Type B pancreatic cell (in vitro differentiated cells): Measurements from ENCODE around the gene JOSD2. TPM values are rescaled to one million over a fixed set of nuclear protein-coding genes. Genes with fewer than 3 reads are reported as not detected.
A peak's percentile ranks its signal among the peaks of the same experiment; 100 is the strongest.

ENCODE experiments used
- DNase-seq: peaks from one replicate; pipeline ENCODE4 v3.0.0; 2021; ENCODE audit warnings: mixed read lengths; ENCODE audit not compliant: unreplicated experiment; ENCODE audit errors: extremely low spot score
- H3K27ac Mint-ChIP-seq: 2 replicates; pipeline ENCODE4 v1.8.0; 2021; ENCODE audit warnings: mild to moderate bottlenecking, mixed read lengths
- H3K27me3 Mint-ChIP-seq: 2 replicates; pipeline ENCODE4 v1.8.0; 2021; ENCODE audit warnings: mixed read lengths
- H3K36me3 Mint-ChIP-seq: 2 replicates; pipeline ENCODE4 v1.8.0; 2021; ENCODE audit warnings: mixed read lengths
- H3K4me1 Mint-ChIP-seq: one replicate; pipeline ENCODE4 v1.8.0; 2021; ENCODE audit warnings: mixed read lengths; ENCODE audit not compliant: unreplicated experiment
- H3K4me3 Mint-ChIP-seq: 2 replicates; pipeline ENCODE4 v1.8.0; 2021; ENCODE audit warnings: mild to moderate bottlenecking, mixed read lengths
- H3K9me3 Mint-ChIP-seq: 2 replicates; pipeline ENCODE4 v1.8.0; 2021; ENCODE audit warnings: mixed read lengths
- CTCF ChIP-seq: fragments of 200-600 bp; sonication (generic); conservative IDR thresholded peaks from 2 replicates; pipeline ENCODE4 v1.5.0; 2021; ENCODE audit warnings: antibody characterized with exemption, mild to moderate bottlenecking
- total RNA-seq: library from RNA; stranded (reverse); gene quantifications from 2 replicates; pipeline ENCODE4 v1.2.1, GENCODE V29; 2021; ENCODE audit warnings: low replicate concordance

JOSD2 gene
- total RNA-seq, 1 donor from 2014 or later: 16.2 TPM

- TF ChIP-seq CTCF: peak; percentile 88
- Mint-ChIP-seq H3K4me3 (no peak overlapping the region), H3K27me3 (no peaks in the 10 kb centered on the region), H3K4me1 (peaks cover 10% of the 10 kb centered on the region), H3K36me3 (no peaks in the 10 kb centered on the region), H3K27ac (no peak overlapping the region), H3K9me3 (no peaks in the 10 kb centered on the region)
- no peak for DNase-seq
These were observed 49.7 kb downstream of the JOSD2 start for GRCh38 chr19:50461066-50461875.

DNA sequence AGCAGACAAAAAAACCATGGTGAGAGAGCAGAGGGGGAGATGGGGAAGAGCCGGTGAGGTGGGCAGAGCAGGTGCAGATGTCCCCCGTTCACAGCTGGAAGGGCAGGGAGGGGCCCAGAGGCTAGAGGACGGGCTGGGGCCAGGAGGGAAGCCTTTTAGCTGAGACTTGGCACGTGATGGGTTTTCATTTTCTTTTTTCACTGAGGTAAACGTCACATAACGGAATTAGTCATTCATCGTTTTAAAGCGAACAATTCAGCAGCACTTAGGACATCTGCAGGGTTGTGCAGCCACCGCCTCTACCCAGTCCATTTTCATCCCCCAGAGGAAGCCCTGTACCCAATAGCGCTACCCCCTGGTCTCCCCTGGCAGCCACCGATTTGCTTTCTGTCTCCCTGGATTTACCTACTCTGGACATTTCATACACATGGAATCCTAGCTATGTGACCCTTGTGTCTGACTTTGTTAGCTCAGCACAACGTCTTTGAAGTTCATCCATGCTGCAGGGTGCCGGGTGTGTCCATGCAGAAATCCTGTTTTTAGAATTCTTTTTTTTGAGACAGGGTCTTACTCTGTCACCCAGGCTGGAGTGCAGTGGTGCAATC lies 50.7 kb downstream of the JOSD2 start:
- Mint-ChIP-seq H3K4me3 (no peak overlapping the region), H3K27ac (no peak overlapping the region), H3K36me3 (no peaks in the 10 kb centered on the region), H3K9me3 (no peaks in the 10 kb centered on the region), H3K4me1 (peaks cover 5% of the 10 kb centered on the region), H3K27me3 (peaks cover 4% of the 10 kb centered on the region)
- DNase-seq: no peak
- no peak for TF ChIP-seq CTCF

DNA sequence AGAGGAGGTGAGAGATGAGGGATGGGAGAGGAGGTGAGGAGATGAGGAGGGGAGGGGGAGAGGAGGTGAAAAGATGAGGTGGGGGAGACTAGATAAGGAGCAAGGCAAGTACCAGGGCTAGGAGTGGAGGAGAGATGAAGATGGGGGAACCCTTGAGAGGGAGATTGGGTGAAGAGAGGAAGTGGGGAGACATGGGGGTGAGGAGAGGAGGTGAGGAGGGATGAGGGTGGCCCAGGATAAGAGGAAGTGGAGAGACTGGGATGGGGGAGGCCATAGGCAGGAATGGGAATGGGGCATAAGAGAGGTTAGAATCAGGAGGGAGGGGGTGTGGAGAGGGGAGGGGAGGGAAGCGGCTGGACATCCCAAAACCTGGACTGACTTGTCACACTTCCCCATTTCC lies 51.4 kb downstream of the JOSD2 start:
- Mint-ChIP-seq H3K27me3 (peaks cover 4% of the 10 kb centered on the region), H3K27ac (no peak overlapping the region), H3K9me3 (no peaks in the 10 kb centered on the region), H3K36me3 (no peaks in the 10 kb centered on the region), H3K4me3 (no peak overlapping the region), H3K4me1 (peaks cover 5% of the 10 kb centered on the region)
- no peak for DNase-seq
- TF ChIP-seq CTCF: no peak

GRCh38 chr19:50459067-50459456 lies 51.9 kb downstream of the JOSD2 start:
- Mint-ChIP-seq H3K27me3 (peaks cover 4% of the 10 kb centered on the region), H3K4me1 (peaks cover 5% of the 10 kb centered on the region), H3K4me3 (no peak overlapping the region), H3K9me3 (no peaks in the 10 kb centered on the region), H3K27ac (no peak overlapping the region), H3K36me3 (no peaks in the 10 kb centered on the region)
- TF ChIP-seq CTCF: no peak
- DNase-seq: no peak

DNA sequence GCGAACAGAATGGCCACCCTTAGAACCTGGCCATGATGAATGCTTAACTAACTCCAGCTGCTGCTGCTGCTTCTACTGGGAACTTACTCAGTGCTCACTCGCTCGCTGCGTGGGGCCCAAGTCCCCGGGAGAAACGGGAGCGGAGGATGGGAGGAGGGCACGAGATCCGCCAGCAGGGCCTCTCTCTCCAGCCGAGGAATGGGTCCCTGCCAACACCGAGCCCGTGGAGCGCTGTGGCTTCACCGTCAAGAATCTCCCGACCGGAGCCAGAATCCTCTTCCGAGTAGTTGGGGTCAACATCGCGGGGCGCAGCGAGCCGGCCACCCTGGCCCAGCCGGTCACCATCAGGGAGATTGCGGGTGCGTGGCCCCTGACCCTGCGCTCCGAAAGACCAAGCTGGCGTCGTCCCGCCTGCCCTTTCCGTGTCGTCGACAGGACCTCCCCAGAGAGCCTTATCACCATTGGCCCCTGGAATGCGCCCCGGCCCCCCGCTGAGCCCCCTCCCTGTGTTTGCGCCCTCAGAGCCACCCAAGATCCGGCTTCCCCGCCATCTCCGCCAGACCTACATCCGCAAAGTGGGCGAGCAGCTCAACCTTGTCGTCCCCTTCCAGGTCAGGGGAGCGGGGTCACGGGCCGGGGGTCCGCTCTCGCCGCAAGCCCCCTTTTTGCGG lies 52.5 kb downstream of the JOSD2 start:
- H3K36me3 Mint-ChIP-seq: no peaks in the 10 kb centered on the region
- no peak overlapping the region for H3K27ac Mint-ChIP-seq
- TF ChIP-seq CTCF: no peak
- H3K4me1 Mint-ChIP-seq: peaks cover 5% of the 10 kb centered on the region
- H3K27me3 Mint-ChIP-seq: peaks cover 4% of the 10 kb centered on the region
- no peak overlapping the region for H3K4me3 Mint-ChIP-seq
- no peaks in the 10 kb centered on the region for H3K9me3 Mint-ChIP-seq
- no peak for DNase-seq
